GM12891 (cell line): ENCODE measurements around the gene CX3CL1.

Source experiments
- POLR2A ChIP-seq: IDR thresholded peaks from 2 replicates; pipeline ENCODE4 v1.6.1; 2011; ENCODE audit warnings: low read depth, low read length, control low read depth
- TAF1 ChIP-seq: IDR thresholded peaks from 2 replicates; pipeline ENCODE4 v1.6.1; 2011; ENCODE audit warnings: low read depth, low read length, control low read depth

- TF ChIP-seq TAF1 (no peak), POLR2A (no peak)
Observed at GRCh38 chr16:57392694-57393093, 20.4 kb downstream of the CX3CL1 start.
